Large intestine (tissue), 1 donor: ENCODE results near the gene PGA3. TPM values are rescaled to one million over a fixed set of nuclear protein-coding genes. Genes with fewer than 3 reads are reported as not detected.

Experiments
- polyA plus RNA-seq: library from polyadenylated mRNA; unstranded; fragments of 120-200 nt; gene quantifications from one replicate; pipeline ENCODE4 v1.2.1, GENCODE V29; 2013

PGA3 gene
- polyA plus RNA-seq, 1 donor: 0.63 TPM

Other genes starting within 250 kb of the PGA3 start
- gene CD6, start 231.8 kb upstream of the PGA3 start, polyA plus RNA-seq: 1.3 TPM
- gene CD5, start 101.0 kb upstream of the PGA3 start, polyA plus RNA-seq: 0.82 TPM
- gene VPS37C, start 42.1 kb upstream of the PGA3 start, polyA plus RNA-seq: 32.0 TPM
- 3.3 TPM for gene PGA4, start 18.8 kb downstream of the PGA3 start, polyA plus RNA-seq
- gene PGA5, start 37.7 kb downstream of the PGA3 start, polyA plus RNA-seq: 0.40 TPM
- 5.1 TPM for gene VWCE, start 91.8 kb downstream of the PGA3 start, polyA plus RNA-seq
- 157 TPM for gene DDB1, start 129.6 kb downstream of the PGA3 start, polyA plus RNA-seq
- gene TKFC, start 129.7 kb downstream of the PGA3 start, polyA plus RNA-seq: 285 TPM
- 31.1 TPM for gene CYB561A3, start 158.4 kb downstream of the PGA3 start, polyA plus RNA-seq
- 45.6 TPM for gene TMEM138, start 158.9 kb downstream of the PGA3 start, polyA plus RNA-seq
- 28.1 TPM for gene TMEM216, start 189.1 kb downstream of the PGA3 start, polyA plus RNA-seq
- gene CPSF7, start 226.5 kb downstream of the PGA3 start, polyA plus RNA-seq: 93.4 TPM
- 38.1 TPM for gene SDHAF2, start 226.6 kb downstream of the PGA3 start, polyA plus RNA-seq